ENCODE measurements around the gene ZNF235.

DNA sequence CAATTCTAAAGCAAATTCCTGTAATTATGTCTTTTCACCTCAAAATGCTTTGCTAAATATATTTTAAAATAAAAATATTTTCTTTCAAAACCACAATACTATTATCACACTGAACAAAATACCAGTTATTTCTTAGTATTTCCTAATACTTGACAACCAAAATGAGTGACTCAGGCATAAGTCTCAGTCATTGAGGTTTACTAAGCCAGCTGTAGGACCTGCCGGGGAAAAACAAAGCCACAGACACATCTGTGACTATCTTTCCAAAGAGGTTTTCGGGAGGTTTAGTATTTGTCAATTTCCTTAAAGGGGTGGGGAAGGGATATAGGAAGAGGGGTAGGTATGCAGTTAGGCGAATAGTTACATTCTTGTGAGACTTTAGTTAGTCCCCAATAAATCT, 3.2 kb upstream of the ZNF235 start:
- TF ChIP-seq CTCF (IDR thresholded peaks at IDR 0.05; ENCODE audit: low read length): no peak
- TF ChIP-seq EZH2 (optimal IDR thresholded peaks at IDR 0.05; ENCODE audit: low read depth, low read length): no peak
- no peak for TF ChIP-seq EZH2phosphoT487 (IDR thresholded peaks at IDR 0.05; ENCODE audit: low read length)
